Activated CD4-positive, alpha-beta memory T cell treated with anti-CD3 and anti-CD28 coated beads for 36 hours (primary cell): Measurements from ENCODE around the gene FGB. TPM values are rescaled to one million over a fixed set of nuclear protein-coding genes. Genes with fewer than 3 reads are reported as not detected.
"Not testable (repeated sequence)": the region's sequence is repeated elsewhere in the genome, so short reads cannot be mapped to it uniquely, and the experiment has no call there.

Experiments
- CTCF ChIA-PET: fragments of 350-600 bp; sonication (Branson Sonifier 250); formaldehyde crosslinking; loops from one replicate; lab custom pipeline; 2021; ENCODE audit warnings: antibody characterized with exemption, inconsistent platforms; lab: Charles Lee
- POLR2A ChIA-PET: fragments of 350-600 bp; sonication (Branson Sonifier 250); formaldehyde crosslinking; loops from one replicate; lab custom pipeline; 2021; ENCODE audit warnings: antibody characterized with exemption; lab: Charles Lee
- DNase-seq: peaks from one replicate; pipeline ENCODE4 v3.0.0-alpha.2; 2020
- H3K27ac Mint-ChIP-seq: one replicate; pipeline ENCODE4 v1.8.0; 2021; ENCODE audit warnings: mixed read lengths
- H3K27me3 Mint-ChIP-seq: one replicate; pipeline ENCODE4 v1.8.0; 2021; ENCODE audit warnings: mixed read lengths
- H3K36me3 Mint-ChIP-seq: one replicate; pipeline ENCODE4 v1.8.0; 2021; ENCODE audit warnings: mixed read lengths
- H3K4me1 Mint-ChIP-seq: one replicate; pipeline ENCODE4 v1.8.0; 2021; ENCODE audit warnings: low read depth, mixed read lengths
- H3K4me3 Mint-ChIP-seq: one replicate; pipeline ENCODE4 v1.8.0; 2021; ENCODE audit warnings: mild to moderate bottlenecking, mixed read lengths
- H3K9me3 Mint-ChIP-seq: one replicate; pipeline ENCODE4 v1.8.0; 2021; ENCODE audit warnings: mixed read lengths
- intact Hi-C: fragments of 100-400 bp; cut with micrococcal nuclease; formaldehyde crosslinking; loops from one replicate; pipeline ENCODE4 v1.15.1; 2023
- total RNA-seq, 2 experiments: library from RNA; stranded (reverse); gene quantifications; one replicate each; pipeline ENCODE4 v1.2.3, GENCODE V29; 2021

Gene FGB
- total RNA-seq, 2 experiments from 2014 or later: not detected

GRCh38 chr4:154588198-154588597 lies 25.4 kb downstream of the FGB start:
- Mint-ChIP-seq H3K9me3 (no peaks in the 10 kb centered on the region), H3K36me3 (no peaks in the 10 kb centered on the region), H3K4me3 (no peak overlapping the region), H3K4me1 (no peaks in the 10 kb centered on the region), H3K27me3 (peaks cover 10% of the 10 kb centered on the region), H3K27ac (no peak overlapping the region)
- no peak for DNase-seq
- intact Hi-C loops: no loop called here
- ChIA-PET POLR2A (no interaction called here), CTCF (no interaction called here)

GRCh38 chr4:154589296-154590197 lies 26.7 kb downstream of the FGB start:
- Mint-ChIP-seq H3K9me3 (no peaks in the 10 kb centered on the region), H3K4me1 (no peaks in the 10 kb centered on the region), H3K36me3 (no peaks in the 10 kb centered on the region), H3K27me3 (peaks cover 12% of the 10 kb centered on the region), H3K27ac (no peak overlapping the region), H3K4me3 (no peak overlapping the region)
- DNase-seq: no peak
- CTCF ChIA-PET: no interaction called here
- POLR2A ChIA-PET: no interaction called here
- intact Hi-C loops: no loop called here

- CTCF ChIA-PET: no interaction called here
- DNase-seq: no peak
- Mint-ChIP-seq H3K4me1 (no peaks in the 10 kb centered on the region), H3K4me3 (no peak within 1 kb of the TSS), H3K36me3 (no peaks in the 10 kb centered on the region), H3K27me3 (peaks cover 12% of the 10 kb centered on the region), H3K9me3 (no peaks in the 10 kb centered on the region), H3K27ac (no peak within 1 kb of the TSS)
- POLR2A ChIA-PET: no interaction called here
- intact Hi-C loops: no loop called here
Observed at GRCh38 chr4:154590329-154591006, 27.7 kb downstream of the FGB start, which contains the start of gene FGA. TSS of gene FGA (minus strand) at chr4:154590742. CDS start at chr4:154590687, 55 bp downstream.

- Mint-ChIP-seq H3K27ac (no peak overlapping the region), H3K9me3 (no peaks in the 10 kb centered on the region), H3K36me3 (no peaks in the 10 kb centered on the region), H3K4me3 (no peak overlapping the region), H3K4me1 (no peaks in the 10 kb centered on the region), H3K27me3 (peaks cover 8% of the 10 kb centered on the region)
- intact Hi-C loops: no loop called here
- DNase-seq: no peak
- ChIA-PET POLR2A (no interaction called here), CTCF (no interaction called here)
Observed at GRCh38 chr4:154591890-154592289, 29.1 kb downstream of the FGB start.

- H3K27me3 Mint-ChIP-seq: peaks cover 9% of the 10 kb centered on the region
- DNase-seq: no peak
- H3K4me3 Mint-ChIP-seq: no peak overlapping the region
- H3K4me1 Mint-ChIP-seq: no peaks in the 10 kb centered on the region
- ChIA-PET POLR2A (no interaction called here), CTCF (interaction anchor here (0.6 to 1.5 kb wide), 3 partner anchors 28 to 42 kb away, joined by 3 to 5 read pairs (median 5); no protein-coding TSS in a partner anchor)
- intact Hi-C loops: no loop called here
- no peaks in the 10 kb centered on the region for H3K36me3 Mint-ChIP-seq
- H3K27ac Mint-ChIP-seq: no peak overlapping the region
- H3K9me3 Mint-ChIP-seq: no peaks in the 10 kb centered on the region
Observed at GRCh38 chr4:154593868-154594267, 31.1 kb downstream of the FGB start.

GRCh38 chr4:154594343-154594742 lies 31.5 kb downstream of the FGB start:
- H3K4me3 Mint-ChIP-seq, intact Hi-C loops, POLR2A ChIA-PET, H3K9me3 Mint-ChIP-seq, H3K27ac Mint-ChIP-seq, DNase-seq, H3K27me3 Mint-ChIP-seq, H3K4me1 Mint-ChIP-seq, H3K36me3 Mint-ChIP-seq: not testable (repeated sequence)
- CTCF ChIA-PET: interaction anchor here (0.9 to 1.5 kb wide), 3 partner anchors 24 to 42 kb away, joined by 4 to 5 read pairs (median 5); no protein-coding TSS in a partner anchor

GRCh38 chr4:154595807-154596206 lies 33.0 kb downstream of the FGB start:
- intact Hi-C loops: no loop called here
- POLR2A ChIA-PET: no interaction called here
- Mint-ChIP-seq H3K4me3 (no peak overlapping the region), H3K36me3 (no peaks in the 10 kb centered on the region), H3K27me3 (peaks cover 6% of the 10 kb centered on the region), H3K4me1 (no peaks in the 10 kb centered on the region), H3K27ac (no peak overlapping the region), H3K9me3 (no peaks in the 10 kb centered on the region)
- DNase-seq: no peak
- CTCF ChIA-PET: no interaction called here

GRCh38 chr4:154597281-154597680 lies 34.5 kb downstream of the FGB start:
- H3K27me3 Mint-ChIP-seq, H3K9me3 Mint-ChIP-seq, POLR2A ChIA-PET, CTCF ChIA-PET, intact Hi-C loops, H3K36me3 Mint-ChIP-seq, H3K4me3 Mint-ChIP-seq, H3K4me1 Mint-ChIP-seq, DNase-seq, H3K27ac Mint-ChIP-seq: not testable (repeated sequence)

GRCh38 chr4:154597798-154598774 lies 35.3 kb downstream of the FGB start:
- DNase-seq: no peak
- no peaks in the 10 kb centered on the region for H3K4me1 Mint-ChIP-seq
- H3K27me3 Mint-ChIP-seq: peaks cover 8% of the 10 kb centered on the region
- no peaks in the 10 kb centered on the region for H3K9me3 Mint-ChIP-seq
- no peaks in the 10 kb centered on the region for H3K36me3 Mint-ChIP-seq
- no peak overlapping the region for H3K4me3 Mint-ChIP-seq
- ChIA-PET POLR2A (no interaction called here), CTCF (interaction anchor here (0.7 to 0.8 kb wide), 2 partner anchors 48 to 846 kb away, joined by 3 to 4 read pairs; partner anchors contain the start of gene PLRG1)
- H3K27ac Mint-ChIP-seq: no peak overlapping the region
- intact Hi-C loops: no loop called here

- intact Hi-C loops: no loop called here
- POLR2A ChIA-PET: no interaction called here
- H3K27me3 Mint-ChIP-seq: peaks cover 12% of the 10 kb centered on the region
- H3K4me3 Mint-ChIP-seq: no peak overlapping the region
- H3K27ac Mint-ChIP-seq: no peak overlapping the region
- no peak for DNase-seq
- H3K36me3 Mint-ChIP-seq: no peaks in the 10 kb centered on the region
- H3K4me1 Mint-ChIP-seq: no peaks in the 10 kb centered on the region
- H3K9me3 Mint-ChIP-seq: no peaks in the 10 kb centered on the region
- CTCF ChIA-PET: no interaction called here
Observed at GRCh38 chr4:154602404-154603020, 39.7 kb downstream of the FGB start.
